Transverse colon (tissue), 4 donors: Measurements from ENCODE around the gene ROS1. TPM values are rescaled to one million over a fixed set of nuclear protein-coding genes. Genes with fewer than 3 reads are reported as not detected.

ENCODE experiments used
- DNase-seq: peaks from one replicate; pipeline ENCODE4 v3.0.0-alpha.2; 2019
- H3K27ac ChIP-seq, 4 donors: fragments of 200-600 bp; sonication (generic); 2 replicates each; pipeline ENCODE4 v1.5.1; 2016 to 2018; ENCODE audit warnings: inconsistent platforms in 4 of 4
- H3K27me3 ChIP-seq: fragments of 200-600 bp; sonication (generic); 2 replicates; pipeline ENCODE4 v1.5.1; 2017; ENCODE audit warnings: inconsistent platforms
- H3K36me3 ChIP-seq, 4 donors: fragments of 200-600 bp; sonication (generic); 2 replicates each; pipeline ENCODE4 v1.5.1; 2017 to 2019; ENCODE audit warnings: inconsistent platforms in 4 of 4
- H3K4me1 ChIP-seq, 4 donors: fragments of 200-600 bp; sonication (generic); 2 replicates each; pipeline ENCODE4 v1.5.1; 2017 to 2020; ENCODE audit warnings: inconsistent platforms in 4 of 4
- H3K4me3 ChIP-seq, 4 donors: fragments of 200-600 bp; sonication (generic); 1 replicate in 1 of 4; 2 replicates in 3 of 4; pipeline versions ENCODE4 v1.5.1 to v1.6.1; 2017 to 2019; ENCODE audit warnings: inconsistent platforms in 4 of 4
- H3K9me3 ChIP-seq, 2 donors: fragments of 200-600 bp; sonication (generic); 2 replicates each; pipeline ENCODE4 v1.5.1; 2017 to 2019; ENCODE audit warnings: inconsistent platforms in 2 of 2
- EP300 ChIP-seq: sonication (generic); formaldehyde crosslinking; IDR thresholded peaks from one replicate; pipeline ENCODE4 v1.6.1; 2017; ENCODE audit warnings: antibody characterized with exemption, low read depth
- POLR2A ChIP-seq: fragments of 450-650 bp; IDR thresholded peaks from one replicate; pipeline ENCODE4 v1.6.1; 2016; ENCODE audit warnings: antibody characterized with exemption, mild to moderate bottlenecking, moderate library complexity
- POLR2AphosphoS5 ChIP-seq, 3 donors: sonication (generic); formaldehyde crosslinking; IDR thresholded peaks; one replicate each; pipeline ENCODE4 v1.6.1; 2016; ENCODE audit warnings: antibody characterized with exemption in 3 of 3
- WGBS, 2 donors: methylation state at CpG; one replicate each; pipeline ENCODE4 v1.1.5; 2018; ENCODE audit warnings: low coverage in 1 of 2; 5-methylcytosine and 5-hydroxymethylcytosine counted together
- in situ Hi-C, 4 donors: fragments of 200-750 bp; cut with MboI; loops; one replicate each; pipeline versions ENCODE4 v1.15.0 to v1.15.1; 2017; ENCODE audit warnings: low sequenced_read_pairs in 3 of 4, low pct_ligation_motif_present in 1 of 4, low pct_unique_long_range_greater_than_20kb in 1 of 4
- intact Hi-C: fragments of 100-400 bp; cut with DNase I; formaldehyde crosslinking; loops from one replicate; pipeline ENCODE4 v1.15.1; 2023; ENCODE audit warnings: low total_unique reads
- total RNA-seq, 4 donors: library from RNA; depleted of rRNA; stranded (reverse); fragments of >200 nt; gene quantifications; one replicate each; pipeline ENCODE4 v1.1.0, GENCODE V29; 2016
- TF ChIP-seq, protein P1 (sequence below), 5 experiments: fragments of 200-600 bp in 3 of 5; fragments of 450-650 bp in 2 of 5; sonication (generic) in 3 of 5; IDR thresholded peaks; 1 replicate in 2 of 5; 2 replicates in 3 of 5; pipeline ENCODE4 v1.5.1; 2016 to 2017; ENCODE audit warnings: antibody characterized with exemption in 5 of 5, inconsistent platforms in 3 of 5, mild to moderate bottlenecking in 2 of 5, moderate library complexity in 1 of 5

ROS1 gene
- total RNA-seq, 4 donors from 2014 or later, result 0.80 to 4.1 (median 2.5) TPM; not detected in 1

DNA sequence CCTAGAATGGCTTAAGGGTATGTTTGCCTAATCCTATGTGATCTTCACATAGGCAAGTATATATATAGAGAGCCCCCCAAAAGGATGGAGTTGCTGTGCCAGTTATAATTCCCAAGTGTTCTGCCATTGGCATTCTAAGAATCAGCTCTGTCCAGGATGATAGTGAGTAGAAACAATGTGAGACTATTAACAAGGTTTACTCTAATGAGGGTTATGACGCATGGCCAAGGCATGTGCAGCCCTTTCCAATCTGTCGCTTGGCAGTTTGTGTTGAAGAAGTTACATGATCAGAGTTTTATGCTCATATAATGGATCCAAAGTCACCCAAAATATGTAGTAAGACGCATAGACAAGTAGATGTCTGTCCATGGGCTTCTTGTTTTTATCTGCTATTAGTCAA, 126.8 kb downstream of the ROS1 start:
- no peak overlapping the region for H3K27ac ChIP-seq
- no peaks in the 10 kb centered on the region for H3K9me3 ChIP-seq
- no peaks in the 10 kb centered on the region for H3K4me1 ChIP-seq
- intact Hi-C loops (no loop called here), in situ Hi-C loops (no loop called here)
- H3K27me3 ChIP-seq, result no peaks in the 10 kb centered on the region
- WGBS, 2 donors, result 83 to 94% methylated on average over 3 of the region's 3 CpGs
- H3K4me3 ChIP-seq, result no peak overlapping the region
- TF ChIP-seq POLR2AphosphoS5 (IDR thresholded peaks at IDR 0.05), result no peak
- no peak for TF ChIP-seq EP300
- no peak for TF ChIP-seq POLR2A
- TF ChIP-seq, protein P1, sequence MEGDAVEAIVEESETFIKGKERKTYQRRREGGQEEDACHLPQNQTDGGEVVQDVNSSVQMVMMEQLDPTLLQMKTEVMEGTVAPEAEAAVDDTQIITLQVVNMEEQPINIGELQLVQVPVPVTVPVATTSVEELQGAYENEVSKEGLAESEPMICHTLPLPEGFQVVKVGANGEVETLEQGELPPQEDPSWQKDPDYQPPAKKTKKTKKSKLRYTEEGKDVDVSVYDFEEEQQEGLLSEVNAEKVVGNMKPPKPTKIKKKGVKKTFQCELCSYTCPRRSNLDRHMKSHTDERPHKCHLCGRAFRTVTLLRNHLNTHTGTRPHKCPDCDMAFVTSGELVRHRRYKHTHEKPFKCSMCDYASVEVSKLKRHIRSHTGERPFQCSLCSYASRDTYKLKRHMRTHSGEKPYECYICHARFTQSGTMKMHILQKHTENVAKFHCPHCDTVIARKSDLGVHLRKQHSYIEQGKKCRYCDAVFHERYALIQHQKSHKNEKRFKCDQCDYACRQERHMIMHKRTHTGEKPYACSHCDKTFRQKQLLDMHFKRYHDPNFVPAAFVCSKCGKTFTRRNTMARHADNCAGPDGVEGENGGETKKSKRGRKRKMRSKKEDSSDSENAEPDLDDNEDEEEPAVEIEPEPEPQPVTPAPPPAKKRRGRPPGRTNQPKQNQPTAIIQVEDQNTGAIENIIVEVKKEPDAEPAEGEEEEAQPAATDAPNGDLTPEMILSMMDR (IDR thresholded peaks at IDR 0.05), result no peak
- no peak for DNase-seq
- no peaks in the 10 kb centered on the region for H3K36me3 ChIP-seq

DNA sequence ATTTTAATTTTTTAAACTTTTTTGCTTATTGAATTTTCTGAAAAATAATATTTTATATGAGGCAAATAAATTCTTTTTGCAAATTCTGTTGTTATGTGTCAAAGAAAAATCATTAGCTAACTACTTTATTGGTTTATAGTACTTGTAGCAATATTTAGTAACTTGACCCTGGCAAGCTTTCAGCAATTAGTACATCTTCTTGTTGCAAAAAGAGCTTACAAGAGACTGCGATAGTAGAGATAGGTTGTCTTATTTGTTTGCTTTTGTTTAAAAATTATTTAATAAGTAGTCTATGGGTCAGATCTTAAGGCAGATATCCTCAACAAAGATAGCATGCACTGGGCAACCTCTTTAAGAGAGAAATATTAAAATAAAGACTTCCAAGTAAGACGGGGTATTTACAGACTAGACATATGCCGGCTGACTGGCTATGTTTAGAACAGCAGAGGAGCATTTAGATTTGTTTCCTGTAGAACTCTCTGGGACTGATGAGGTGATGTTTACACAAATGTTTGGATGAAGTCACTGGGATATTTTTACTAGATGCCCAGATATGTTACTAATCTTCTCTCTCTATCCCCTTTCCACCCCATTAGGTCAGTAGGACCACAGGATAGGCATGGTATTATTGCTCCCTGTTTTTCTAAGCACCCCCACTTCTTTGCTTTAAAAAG, 135.4 kb downstream of the ROS1 start:
- H3K27ac ChIP-seq, result no peak overlapping the region
- no peaks in the 10 kb centered on the region for H3K27me3 ChIP-seq
- TF ChIP-seq EP300, result no peak
- no peak for TF ChIP-seq POLR2A
- TF ChIP-seq, protein P1 (IDR thresholded peaks at IDR 0.05), result no peak
- TF ChIP-seq POLR2AphosphoS5 (IDR thresholded peaks at IDR 0.05), result no peak
- H3K4me1 ChIP-seq, result no peaks in the 10 kb centered on the region
- in situ Hi-C loops, result no loop called here
- no peak overlapping the region for H3K4me3 ChIP-seq
- no peak for DNase-seq
- 51 to 56% methylated on average over 3 of the region's 3 CpGs for WGBS, 2 donors
- intact Hi-C loops, result no loop called here
- no peaks in the 10 kb centered on the region for H3K36me3 ChIP-seq
- no peaks in the 10 kb centered on the region for H3K9me3 ChIP-seq

- Histone ChIP-seq H3K36me3 (no peaks in the 10 kb centered on the region), H3K27ac (no peak overlapping the region), H3K9me3 (no peaks in the 10 kb centered on the region), H3K4me1 (no peaks in the 10 kb centered on the region), H3K27me3 (no peaks in the 10 kb centered on the region), H3K4me3 (no peak overlapping the region)
- WGBS, 2 donors, result 68% methylated on average over 3 of the region's 3 CpGs; no CpG with 5 or more reads in 1 of the 2 donors
- no peak for TF ChIP-seq EP300
- TF ChIP-seq POLR2AphosphoS5 (IDR thresholded peaks at IDR 0.05), result no peak
- TF ChIP-seq POLR2A, result no peak
- TF ChIP-seq, protein P1 (IDR thresholded peaks at IDR 0.05), result no peak
- in situ Hi-C loops (no loop called here), intact Hi-C loops (no loop called here)
- DNase-seq, result no peak
These were observed 137.5 kb downstream of the ROS1 start for GRCh38 chr6:117288083-117288715.

DNA sequence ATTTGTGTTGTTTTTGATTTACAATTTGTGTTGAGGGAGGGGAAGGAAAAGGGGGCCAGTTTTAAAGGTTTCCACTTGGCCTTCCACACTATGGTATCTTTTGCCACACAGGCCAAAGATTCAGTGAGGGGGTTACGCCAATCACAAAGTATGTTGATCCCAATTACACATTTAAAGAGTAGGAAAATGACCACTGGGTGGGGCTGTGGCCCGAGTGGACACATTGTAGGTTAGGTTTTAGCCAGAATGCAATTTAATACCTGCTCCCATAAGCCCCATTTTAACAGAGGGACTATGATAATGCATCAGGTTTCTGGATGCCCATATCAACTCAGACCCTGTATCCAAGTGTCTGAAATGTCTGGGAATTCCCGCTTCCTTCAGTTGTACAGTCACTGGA, 144.8 kb downstream of the ROS1 start:
- Histone ChIP-seq H3K4me3 (no peak overlapping the region), H3K4me1 (no peaks in the 10 kb centered on the region), H3K27me3 (peaks cover 40% of the 10 kb centered on the region), H3K36me3 (no peaks in the 10 kb centered on the region), H3K27ac (no peak overlapping the region), H3K9me3 (no peaks in the 10 kb centered on the region)
- TF ChIP-seq POLR2A (no peak), EP300 (no peak), POLR2AphosphoS5 (IDR thresholded peaks at IDR 0.05) (no peak)
- TF ChIP-seq, protein P1 (IDR thresholded peaks at IDR 0.05), result no peak
- in situ Hi-C loops, result no loop called here
- 59 to 100% methylated on average over 1 to 3 of the region's 3 CpGs for WGBS, 2 donors
- DNase-seq, result no peak
- intact Hi-C loops, result no loop called here
